GM12878 (cell line): ENCODE measurements around the gene DRD3. TPM values are rescaled to one million over a fixed set of nuclear protein-coding genes. Genes with fewer than 3 reads are reported as not detected.

ENCODE experiments used
- ATAC-seq: fragments of 200-7000 bp; cut with Tn5 transposase; 3 replicates; pipeline ENCODE4 v1.9.1; 2020; ENCODE audit warnings: mild to moderate bottlenecking, moderate library complexity
- BruUV-seq: library from RNA; stranded (reverse); fragments of 400-500 nt; replicated peaks from 2 replicates; lab custom pipeline; 2021; lab: Mats Ljungman, UMichigan
- CTCF ChIA-PET: fragments of 300-600 bp; sonication (Branson Sonifier 250); formaldehyde crosslinking; extraction: SDS; loops from one replicate; lab custom pipeline; 2021; ENCODE audit warnings: inconsistent platforms; lab: Yijun Ruan, JAX
- POLR2A ChIA-PET: fragments of 350-600 bp; formaldehyde crosslinking; extraction: SDS; loops from one replicate; lab custom pipeline; 2021; ENCODE audit warnings: inconsistent platforms; lab: Charles Lee
- RAD21 ChIA-PET: fragments of 300-600 bp; sonication (Branson Sonifier 250); formaldehyde crosslinking; loops from one replicate; lab custom pipeline; 2023; ENCODE audit warnings: antibody characterized with exemption; ENCODE audit not compliant: unreplicated experiment; lab: Charles Lee
- SMC1A ChIA-PET: fragments of 300-600 bp; sonication (Branson Sonifier 250); formaldehyde crosslinking; loops from one replicate; lab custom pipeline; 2023; ENCODE audit not compliant: unreplicated experiment, uncharacterized antibody; lab: Charles Lee
- DNase-seq: peaks from one replicate; pipeline ENCODE4 v3.0.0-alpha.2; 2011; ENCODE audit warnings: low read depth, low spot score
- FAIRE-seq: peaks from 3 replicates; lab custom pipeline; 2011; peaks lifted over from hg19 to GRCh38; lab: Jason Lieb, UNC
- H2AFZ ChIP-seq: 2 replicates; pipeline ENCODE4 v1.6.0; 2011; ENCODE audit warnings: low read depth, low read length, control low read depth; ENCODE audit not compliant: control insufficient read depth
- H3K27ac ChIP-seq: 2 replicates; pipeline ENCODE4 v1.5.1; 2011; ENCODE audit warnings: control low read depth; ENCODE audit not compliant: control insufficient read depth, insufficient read depth
- H3K27me3 ChIP-seq, 2 experiments: replicated peaks in 1 of 2; 2 replicates each; pipeline versions ENCODE4 v1.6.0 to v1.6.1; 2011; ENCODE audit warnings: low read length in 1 of 2; ENCODE audit not compliant: control insufficient read depth in 2 of 2, insufficient read depth in 2 of 2
- H3K36me3 ChIP-seq, 2 experiments: 2 replicates each; pipeline ENCODE4 v1.5.1; 2011; ENCODE audit warnings: low read length in 1 of 2; ENCODE audit not compliant: control insufficient read depth in 2 of 2, insufficient read depth in 2 of 2
- H3K4me1 ChIP-seq: 2 replicates; pipeline ENCODE4 v1.6.1; 2011; ENCODE audit warnings: mild to moderate bottlenecking, low read length, moderate library complexity, mixed read lengths; ENCODE audit not compliant: control insufficient read depth, insufficient read depth
- H3K4me2 ChIP-seq: 2 replicates; pipeline ENCODE4 v1.6.0; 2011; ENCODE audit warnings: control low read depth; ENCODE audit not compliant: control insufficient read depth, insufficient read depth
- H3K4me3 ChIP-seq: fragments of 200-600 bp; sonication (generic); 2 replicates; pipeline ENCODE4 v1.5.1; 2016
- H3K79me2 ChIP-seq: 2 replicates; pipeline ENCODE4 v1.6.0; 2011; ENCODE audit warnings: low read length; ENCODE audit not compliant: control insufficient read depth, insufficient read depth
- H3K9ac ChIP-seq: 2 replicates; pipeline ENCODE4 v1.8.0; 2011; ENCODE audit warnings: low read length, control low read depth, mixed read lengths; ENCODE audit not compliant: control insufficient read depth, insufficient read depth
- H3K9me3 ChIP-seq: replicated peaks from 3 replicates; pipeline ENCODE4 v1.5.1; 2011; ENCODE audit warnings: mild to moderate bottlenecking, low read length; ENCODE audit not compliant: control insufficient read depth, insufficient read depth
- H4K20me1 ChIP-seq: 2 replicates; pipeline ENCODE4 v1.6.0; 2011; ENCODE audit not compliant: control insufficient read depth, insufficient read depth
- CBFB ChIP-seq: IDR thresholded peaks from 2 replicates; pipeline ENCODE4 v1.6.1; 2016; ENCODE audit warnings: antibody characterized with exemption, low read depth
- CUX1 ChIP-seq: IDR thresholded peaks from 2 replicates; pipeline ENCODE4 v1.6.1; 2012; ENCODE audit warnings: improper control_type of control experiment, low read depth, low read length; ENCODE audit not compliant: insufficient replicate concordance
- FOXK2 ChIP-seq: fragments of 450-650 bp; IDR thresholded peaks from 2 replicates; pipeline ENCODE4 v1.6.1; 2017; ENCODE audit warnings: mild to moderate bottlenecking, moderate library complexity
- MYB ChIP-seq: fragments of 150-350 bp; IDR thresholded peaks from 2 replicates; pipeline ENCODE4 v1.6.1; 2014; ENCODE audit warnings: mild to moderate bottlenecking, low read depth, low read length, borderline replicate concordance
- NFYB ChIP-seq: IDR thresholded peaks from 2 replicates; pipeline ENCODE4 v1.6.1; 2011; ENCODE audit warnings: low read depth, mild to moderate bottlenecking, low read length, improper control_type of control experiment, moderate library complexity; ENCODE audit not compliant: insufficient read depth
- NR2C1 ChIP-seq: fragments of 450-650 bp; IDR thresholded peaks from 2 replicates; pipeline ENCODE4 v1.6.1; 2017; ENCODE audit warnings: antibody characterized with exemption, mild to moderate bottlenecking, moderate library complexity
- POLR2AphosphoS2 ChIP-seq: IDR thresholded peaks from 2 replicates; pipeline ENCODE4 v1.6.1; 2011; ENCODE audit warnings: low read depth, mild to moderate bottlenecking, low read length, improper control_type of control experiment, moderate library complexity
- SUZ12 ChIP-seq: fragments of 200-600 bp; sonication (generic); IDR thresholded peaks from one replicate; pipeline ENCODE4 v1.6.1; 2018; ENCODE audit warnings: antibody characterized with exemption, mild to moderate bottlenecking; ENCODE audit not compliant: unreplicated experiment
- WRNIP1 ChIP-seq: IDR thresholded peaks from 2 replicates; pipeline ENCODE4 v1.6.1; 2011; ENCODE audit warnings: low read depth, low read length, improper control_type of control experiment, borderline replicate concordance
- ZBTB4 ChIP-seq: fragments of 450-650 bp; formaldehyde crosslinking; IDR thresholded peaks from 2 replicates; pipeline ENCODE4 v1.4.0; 2022; ENCODE audit warnings: mild to moderate bottlenecking, moderate library complexity
- ZNF622 ChIP-seq: fragments of 450-650 bp; IDR thresholded peaks from 2 replicates; pipeline ENCODE4 v1.6.1; 2017; ENCODE audit warnings: mild to moderate bottlenecking, inconsistent platforms
- WGBS: methylation state at CpG from one replicate; pipeline ENCODE4 v1.1.6; 2016; ENCODE audit warnings: low lambda C conversion rate; ENCODE audit not compliant: insufficient replicate concordance, insufficient coverage; ENCODE audit errors: missing lambda C conversion rate; 5-methylcytosine and 5-hydroxymethylcytosine counted together
- in situ Hi-C: fragments of 300-500 bp; cut with MboI; formaldehyde crosslinking; loops from 9 replicates; pipeline ENCODE4 v1.14.3; 2018; ENCODE audit warnings: mixed read lengths
- intact Hi-C: fragments of 100-400 bp; cut with micrococcal nuclease; formaldehyde crosslinking; loops from one replicate; pipeline ENCODE4 v1.14.2; 2022; ENCODE audit not compliant: unreplicated experiment
- polyA plus RNA-seq, 11 experiments: library from polyadenylated mRNA; depleted of rRNA in 4 of 11; unstranded in 6 of 11; stranded (reverse) in 5 of 11; fragments of >200 nt; fragmentation: Nextera tagmentation in 4 of 11; fragmentation: Illumina TruSeq in 1 of 11; extraction: Ambion mirVana in 4 of 11; extraction: Trizol in 1 of 11; gene quantifications; 1 replicate in 1 of 11; 2 replicates in 10 of 11; pipeline versions ENCODE4 v1.2.1 to v1.2.3, GENCODE V29; 2011 to 2016; ENCODE audit warnings: inconsistent platforms in 2 of 11, missing spikeins in 2 of 11, low read depth in 1 of 11
- total RNA-seq, 4 experiments: library from RNA; depleted of rRNA in 3 of 4; stranded (reverse); fragments of >200 nt in 3 of 4; fragmentation: Illumina TruSeq in 1 of 4; extraction: Trizol in 1 of 4; gene quantifications; 2 replicates each; pipeline versions ENCODE4 v1.2.1 to v1.2.3, GENCODE V29; 2013 to 2021
- TF ChIP-seq, protein P1 (sequence below): fragments of 450-650 bp; IDR thresholded peaks from 2 replicates; pipeline ENCODE4 v1.6.1; 2018; ENCODE audit warnings: mild to moderate bottlenecking, low read depth, moderate library complexity; ENCODE audit not compliant: partially characterized antibody

The DRD3 gene
- total and polyA plus RNA-seq, 10 of the 15 experiments (the other 5 are each of a cell fraction or from before 2014, with no cell fraction given) = not detected

DNA sequence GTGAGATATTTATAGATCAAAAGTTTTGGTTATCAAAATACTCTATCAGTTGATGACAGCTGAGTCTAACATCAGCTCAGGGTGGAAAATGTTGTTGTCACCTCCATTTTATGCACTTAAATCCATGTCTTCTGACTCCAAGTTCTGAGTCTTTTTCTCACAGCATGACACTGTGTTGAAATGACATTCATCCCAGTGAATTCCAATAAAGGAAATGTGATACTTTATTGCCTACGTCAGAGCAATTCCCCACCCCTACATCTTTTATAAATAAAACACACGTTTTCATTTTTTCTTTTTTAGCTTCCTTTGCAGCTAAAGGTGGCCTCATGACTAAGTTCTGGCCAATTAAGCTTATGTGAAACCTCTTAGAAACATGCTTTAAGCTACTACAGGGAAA, 10.7 kb downstream of the DRD3 start (continued):
- no peak for TF ChIP-seq CUX1
- no peak for TF ChIP-seq ZNF622

GRCh38 chr3:114157321-114157720, 21.5 kb downstream of the DRD3 start:
- no peaks in the 10 kb centered on the region for H3K79me2 ChIP-seq
- no peaks in the 10 kb centered on the region; a peak in 1 of 4 replicates for H3K27me3 ChIP-seq
- H3K9ac ChIP-seq = no peak overlapping the region
- 57% methylated on average over 1 of the region's 1 CpG for WGBS
- H3K4me2 ChIP-seq = no peak overlapping the region
- no peak overlapping the region for H2AFZ ChIP-seq
- H3K9me3 ChIP-seq = no peaks in the 10 kb centered on the region
- in situ Hi-C loops (loop anchor here (10.0 kb wide), 1 partner anchor 423 kb away; no protein-coding TSS in a partner anchor), intact Hi-C loops (no loop called here)
- no peaks in the 10 kb centered on the region; the same call in 1 of the 2 replicates for H3K4me1 ChIP-seq
- ATAC-seq (no peak), FAIRE-seq (no peak), DNase-seq (no peak)
- CTCF ChIA-PET = interaction anchor here (0.6 to 3.5 kb wide), 6 partner anchors 11 to 421 kb away, joined by 3 to 13 read pairs (median 5); no protein-coding TSS in a partner anchor
- H3K4me3 ChIP-seq = no peak overlapping the region
- no peaks in the 10 kb centered on the region for H4K20me1 ChIP-seq
- no peak overlapping the region for H3K27ac ChIP-seq
- no TSS peak for BruUV-seq
- POLR2A ChIA-PET = no interaction called here
- H3K36me3 ChIP-seq = no peaks in the 10 kb centered on the region
- RAD21 ChIA-PET = no interaction called here
- SMC1A ChIA-PET = no interaction called here
- TF ChIP-seq SUZ12 (no peak), WRNIP1 (no peak), ZBTB4 (no peak), NFYB (no peak), MYB (no peak), FOXK2 (no peak), NR2C1 (no peak), CBFB (no peak), POLR2AphosphoS2 (no peak)
- TF ChIP-seq, protein P1, sequence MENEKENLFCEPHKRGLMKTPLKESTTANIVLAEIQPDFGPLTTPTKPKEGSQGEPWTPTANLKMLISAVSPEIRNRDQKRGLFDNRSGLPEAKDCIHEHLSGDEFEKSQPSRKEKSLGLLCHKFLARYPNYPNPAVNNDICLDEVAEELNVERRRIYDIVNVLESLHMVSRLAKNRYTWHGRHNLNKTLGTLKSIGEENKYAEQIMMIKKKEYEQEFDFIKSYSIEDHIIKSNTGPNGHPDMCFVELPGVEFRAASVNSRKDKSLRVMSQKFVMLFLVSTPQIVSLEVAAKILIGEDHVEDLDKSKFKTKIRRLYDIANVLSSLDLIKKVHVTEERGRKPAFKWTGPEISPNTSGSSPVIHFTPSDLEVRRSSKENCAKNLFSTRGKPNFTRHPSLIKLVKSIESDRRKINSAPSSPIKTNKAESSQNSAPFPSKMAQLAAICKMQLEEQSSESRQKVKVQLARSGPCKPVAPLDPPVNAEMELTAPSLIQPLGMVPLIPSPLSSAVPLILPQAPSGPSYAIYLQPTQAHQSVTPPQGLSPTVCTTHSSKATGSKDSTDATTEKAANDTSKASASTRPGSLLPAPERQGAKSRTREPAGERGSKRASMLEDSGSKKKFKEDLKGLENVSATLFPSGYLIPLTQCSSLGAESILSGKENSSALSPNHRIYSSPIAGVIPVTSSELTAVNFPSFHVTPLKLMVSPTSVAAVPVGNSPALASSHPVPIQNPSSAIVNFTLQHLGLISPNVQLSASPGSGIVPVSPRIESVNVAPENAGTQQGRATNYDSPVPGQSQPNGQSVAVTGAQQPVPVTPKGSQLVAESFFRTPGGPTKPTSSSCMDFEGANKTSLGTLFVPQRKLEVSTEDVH = no peak
